SK-N-SH treated with all-trans-retinoic acid at 6 μM for 48 hours (cell line): Measurements from ENCODE around the gene RASAL1.

Source experiments
- CREB5 ChIP-seq: fragments of 250-450 bp; sonication (Bioruptor Pico); IDR thresholded peaks from 2 replicates; pipeline ENCODE4 v1.5.1; 2020; ENCODE audit warnings: low read depth, mild to moderate bottlenecking, moderate library complexity
- ESRRG ChIP-seq: fragments of 250-450 bp; sonication (Bioruptor Pico); IDR thresholded peaks from 2 replicates; pipeline ENCODE4 v1.6.1; 2021; ENCODE audit warnings: mild to moderate bottlenecking
- PPARA ChIP-seq: fragments of 250-450 bp; sonication (Bioruptor Pico); IDR thresholded peaks from 2 replicates; pipeline ENCODE4 v1.5.0; 2020; ENCODE audit warnings: mild to moderate bottlenecking, borderline replicate concordance
- RARB ChIP-seq: fragments of 250-450 bp; sonication (Bioruptor Pico); IDR thresholded peaks from 2 replicates; pipeline ENCODE4 v1.8.0; 2021; ENCODE audit warnings: mild to moderate bottlenecking, moderate library complexity
- TCF4 ChIP-seq: fragments of 250-450 bp; sonication (Bioruptor Pico); IDR thresholded peaks from 2 replicates; pipeline ENCODE4 v1.8.0; 2021; ENCODE audit warnings: mild to moderate bottlenecking, moderate library complexity, borderline replicate concordance
- TSHZ2 ChIP-seq: fragments of 250-450 bp; sonication (Bioruptor Pico); IDR thresholded peaks from 2 replicates; pipeline ENCODE4 v1.5.0; 2020; ENCODE audit warnings: mild to moderate bottlenecking, moderate library complexity
- ZC3H10 ChIP-seq: fragments of 250-450 bp; sonication (Bioruptor Pico); IDR thresholded peaks from 2 replicates; pipeline ENCODE4 v1.5.1; 2021; ENCODE audit warnings: mild to moderate bottlenecking, moderate library complexity
- ZFP30 ChIP-seq: fragments of 450-650 bp; formaldehyde crosslinking; IDR thresholded peaks from 2 replicates; pipeline ENCODE4 v1.5.0; 2022; ENCODE audit warnings: mild to moderate bottlenecking, moderate library complexity
- ZNF565 ChIP-seq: fragments of 450-650 bp; formaldehyde crosslinking; conservative IDR thresholded peaks from 2 replicates; pipeline ENCODE4 v1.5.0; 2020; ENCODE audit warnings: low read depth, mild to moderate bottlenecking, moderate library complexity
- ZNF8 ChIP-seq: fragments of 450-650 bp; formaldehyde crosslinking; IDR thresholded peaks from 2 replicates; pipeline ENCODE4 v1.5.0; 2020; ENCODE audit warnings: mild to moderate bottlenecking, moderate library complexity
- TF ChIP-seq, protein P1 (sequence below): fragments of 250-450 bp; sonication (Bioruptor Pico); IDR thresholded peaks from 2 replicates; pipeline ENCODE4 v1.8.0; 2021; ENCODE audit warnings: low read depth, mild to moderate bottlenecking, moderate library complexity, borderline replicate concordance
- TF ChIP-seq, protein P2 (sequence below): fragments of 250-450 bp; sonication (Bioruptor Pico); IDR thresholded peaks from 2 replicates; pipeline ENCODE4 v1.5.1; 2021; ENCODE audit warnings: mild to moderate bottlenecking, moderate library complexity

GRCh38 chr12:113159937-113160336 lies 24.4 kb upstream of the RASAL1 start:
- TF ChIP-seq RARB (CRISPR knock-in tag) (no peak), ZNF565 (CRISPR knock-in tag) (no peak), ESRRG (CRISPR knock-in tag) (no peak), ZNF8 (CRISPR knock-in tag) (no peak), TCF4 (no peak), PPARA (CRISPR knock-in tag) (no peak), ZFP30 (CRISPR knock-in tag) (no peak), ZC3H10 (no peak), CREB5 (no peak), TSHZ2 (CRISPR knock-in tag) (no peak)
- TF ChIP-seq, protein P1, sequence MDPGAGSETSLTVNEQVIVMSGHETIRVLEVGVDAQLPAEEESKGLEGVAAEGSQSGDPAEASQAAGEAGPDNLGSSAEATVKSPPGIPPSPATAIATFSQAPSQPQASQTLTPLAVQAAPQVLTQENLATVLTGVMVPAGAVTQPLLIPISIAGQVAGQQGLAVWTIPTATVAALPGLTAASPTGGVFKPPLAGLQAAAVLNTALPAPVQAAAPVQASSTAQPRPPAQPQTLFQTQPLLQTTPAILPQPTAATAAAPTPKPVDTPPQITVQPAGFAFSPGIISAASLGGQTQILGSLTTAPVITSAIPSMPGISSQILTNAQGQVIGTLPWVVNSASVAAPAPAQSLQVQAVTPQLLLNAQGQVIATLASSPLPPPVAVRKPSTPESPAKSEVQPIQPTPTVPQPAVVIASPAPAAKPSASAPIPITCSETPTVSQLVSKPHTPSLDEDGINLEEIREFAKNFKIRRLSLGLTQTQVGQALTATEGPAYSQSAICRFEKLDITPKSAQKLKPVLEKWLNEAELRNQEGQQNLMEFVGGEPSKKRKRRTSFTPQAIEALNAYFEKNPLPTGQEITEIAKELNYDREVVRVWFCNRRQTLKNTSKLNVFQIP (CRISPR knock-in tag): no peak
- TF ChIP-seq, protein P2, sequence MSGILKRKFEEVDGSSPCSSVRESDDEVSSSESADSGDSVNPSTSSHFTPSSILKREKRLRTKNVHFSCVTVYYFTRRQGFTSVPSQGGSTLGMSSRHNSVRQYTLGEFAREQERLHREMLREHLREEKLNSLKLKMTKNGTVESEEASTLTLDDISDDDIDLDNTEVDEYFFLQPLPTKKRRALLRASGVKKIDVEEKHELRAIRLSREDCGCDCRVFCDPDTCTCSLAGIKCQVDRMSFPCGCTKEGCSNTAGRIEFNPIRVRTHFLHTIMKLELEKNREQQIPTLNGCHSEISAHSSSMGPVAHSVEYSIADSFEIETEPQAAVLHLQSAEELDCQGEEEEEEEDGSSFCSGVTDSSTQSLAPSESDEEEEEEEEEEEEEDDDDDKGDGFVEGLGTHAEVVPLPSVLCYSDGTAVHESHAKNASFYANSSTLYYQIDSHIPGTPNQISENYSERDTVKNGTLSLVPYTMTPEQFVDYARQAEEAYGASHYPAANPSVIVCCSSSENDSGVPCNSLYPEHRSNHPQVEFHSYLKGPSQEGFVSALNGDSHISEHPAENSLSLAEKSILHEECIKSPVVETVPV (CRISPR knock-in tag): no peak
